Measurements from ENCODE around the gene APOA1. TPM values are rescaled to one million over a fixed set of nuclear protein-coding genes. Genes with fewer than 3 reads are reported as not detected.

The APOA1 gene
- total and polyA plus RNA-seq, 2 of the 4 experiments (the other 2 are of a cell fraction) = 0.18 to 0.89 TPM

DNA sequence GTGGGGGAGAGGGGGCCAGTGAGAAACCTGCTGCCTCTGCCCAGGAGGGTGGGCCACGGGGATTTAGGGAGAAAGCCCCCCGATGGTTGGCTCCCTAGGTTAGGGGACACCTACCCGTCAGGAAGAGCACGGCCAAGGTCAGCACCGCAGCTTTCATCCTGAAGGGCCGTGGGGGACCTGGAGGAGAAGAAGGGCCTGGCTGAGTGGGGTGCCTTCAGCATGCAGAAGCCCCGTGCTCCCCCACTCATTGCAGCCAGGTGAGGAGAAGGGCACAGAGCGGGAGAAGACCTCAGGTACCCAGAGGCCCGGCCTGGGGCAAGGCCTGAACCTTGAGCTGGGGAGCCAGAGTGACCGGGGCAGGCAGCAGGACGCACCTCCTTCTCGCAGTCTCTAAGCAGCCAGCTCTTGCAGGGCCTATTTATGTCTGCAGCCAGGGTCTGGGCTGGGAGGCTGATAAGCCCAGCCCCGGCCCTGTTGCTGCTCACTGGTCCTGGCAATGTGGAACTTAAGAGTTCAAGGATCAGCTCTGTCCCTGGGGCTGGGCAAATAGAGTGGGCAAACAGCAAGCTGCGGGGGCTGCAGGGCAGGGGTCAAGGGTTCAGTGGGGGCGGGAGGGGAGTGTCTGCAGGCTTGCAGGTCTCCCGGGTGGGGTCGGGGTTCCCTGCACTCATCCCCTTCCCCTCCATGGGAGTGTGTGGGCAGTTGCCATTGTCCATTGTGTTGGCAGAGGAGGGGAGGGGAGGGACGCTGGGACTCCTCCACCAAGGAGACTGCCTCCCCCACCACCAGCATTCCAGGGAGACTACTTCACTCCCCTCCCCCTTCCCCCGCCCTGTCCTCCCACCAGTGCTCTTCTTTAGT lies at the start of gene APOA1 (continued):
- TF ChIP-seq CTCF (conservative IDR thresholded peaks at IDR 0.05; ENCODE audit: low read depth, low read length) (no peak), RAD21 (IDR thresholded peaks at IDR 0.05; ENCODE audit: low read length) (no peak)

Measured in IMR-90 (cell line).